K562 (cell line): ENCODE measurements around the gene NUDT22. TPM values are rescaled to one million over a fixed set of nuclear protein-coding genes. Genes with fewer than 3 reads are reported as not detected.

Experiments used
- BRF2 ChIP-seq: IDR thresholded peaks from 3 replicates; pipeline ENCODE4 v1.6.1; 2011; ENCODE audit warnings: borderline replicate concordance, mild to moderate bottlenecking; ENCODE audit not compliant: insufficient read length, insufficient read depth
- CCAR2 ChIP-seq: fragments of 200-400 bp; formaldehyde crosslinking; IDR thresholded peaks from 2 replicates; pipeline ENCODE4 v1.6.1; 2017; ENCODE audit warnings: mild to moderate bottlenecking, low read depth, low read length
- RBM39 ChIP-seq: fragments of 200-400 bp; formaldehyde crosslinking; optimal IDR thresholded peaks from 2 replicates; pipeline ENCODE3; 2018; ENCODE audit warnings: low read depth, low read length
- ZNF41 ChIP-seq: fragments of 250-450 bp; sonication (Bioruptor Pico); conservative IDR thresholded peaks from 2 replicates; pipeline ENCODE4 v1.4.0; 2020; ENCODE audit warnings: mild to moderate bottlenecking
- polyA plus RNA-seq, 8 experiments: library from polyadenylated mRNA; depleted of rRNA in 4 of 8; stranded (reverse) in 5 of 8; unstranded in 3 of 8; fragments of >200 nt; fragmentation: Nextera tagmentation in 2 of 8; fragmentation: Illumina TruSeq in 1 of 8; extraction: Ambion mirVana in 2 of 8; extraction: Trizol in 1 of 8; gene quantifications; 2 replicates each; pipeline versions ENCODE4 v1.2.1 to v1.2.3, GENCODE V29; 2011 to 2014; ENCODE audit warnings: inconsistent platforms in 1 of 8, missing spikeins in 1 of 8
- total RNA-seq, 7 experiments: library from RNA; depleted of rRNA in 6 of 7; stranded (reverse); fragments of >200 nt in 6 of 7; fragmentation: Illumina TruSeq in 2 of 7; extraction: Trizol in 2 of 7; gene quantifications; 2 replicates each; pipeline versions ENCODE4 v1.2.1 to v1.2.3, GENCODE V29; 2011 to 2021; ENCODE audit warnings: low replicate concordance in 1 of 7
- TF ChIP-seq, protein P1 (sequence below), 2 experiments: fragments of 150-350 bp in 1 of 2; IDR thresholded peaks; 2 replicates each; pipeline ENCODE4 v1.6.1; 2012 to 2016; ENCODE audit warnings: low read depth in 2 of 2, low read length in 2 of 2, mild to moderate bottlenecking in 1 of 2, moderate library complexity in 1 of 2
- TF ChIP-seq, protein P2 (sequence below): fragments of 250-450 bp; sonication (Bioruptor Pico); IDR thresholded peaks from 2 replicates; pipeline ENCODE4 v1.5.0; 2021
- TF ChIP-seq, protein P3 (sequence below): fragments of 250-450 bp; sonication (Bioruptor Pico); IDR thresholded peaks from 2 replicates; pipeline ENCODE4 v1.8.0; 2022; ENCODE audit warnings: inconsistent platforms, mild to moderate bottlenecking, moderate library complexity, borderline replicate concordance
- TF ChIP-seq, protein P4 (sequence below): fragments of 450-650 bp; IDR thresholded peaks from 2 replicates; pipeline ENCODE4 v1.6.1; 2016; ENCODE audit warnings: mild to moderate bottlenecking, moderate library complexity

The NUDT22 gene
- total and polyA plus RNA-seq, 9 of the 15 experiments (the other 6 are each of a cell fraction or from before 2014, with no cell fraction given), result 6.3 to 92.6 (median 37.4) TPM

- TF ChIP-seq, protein P1, sequence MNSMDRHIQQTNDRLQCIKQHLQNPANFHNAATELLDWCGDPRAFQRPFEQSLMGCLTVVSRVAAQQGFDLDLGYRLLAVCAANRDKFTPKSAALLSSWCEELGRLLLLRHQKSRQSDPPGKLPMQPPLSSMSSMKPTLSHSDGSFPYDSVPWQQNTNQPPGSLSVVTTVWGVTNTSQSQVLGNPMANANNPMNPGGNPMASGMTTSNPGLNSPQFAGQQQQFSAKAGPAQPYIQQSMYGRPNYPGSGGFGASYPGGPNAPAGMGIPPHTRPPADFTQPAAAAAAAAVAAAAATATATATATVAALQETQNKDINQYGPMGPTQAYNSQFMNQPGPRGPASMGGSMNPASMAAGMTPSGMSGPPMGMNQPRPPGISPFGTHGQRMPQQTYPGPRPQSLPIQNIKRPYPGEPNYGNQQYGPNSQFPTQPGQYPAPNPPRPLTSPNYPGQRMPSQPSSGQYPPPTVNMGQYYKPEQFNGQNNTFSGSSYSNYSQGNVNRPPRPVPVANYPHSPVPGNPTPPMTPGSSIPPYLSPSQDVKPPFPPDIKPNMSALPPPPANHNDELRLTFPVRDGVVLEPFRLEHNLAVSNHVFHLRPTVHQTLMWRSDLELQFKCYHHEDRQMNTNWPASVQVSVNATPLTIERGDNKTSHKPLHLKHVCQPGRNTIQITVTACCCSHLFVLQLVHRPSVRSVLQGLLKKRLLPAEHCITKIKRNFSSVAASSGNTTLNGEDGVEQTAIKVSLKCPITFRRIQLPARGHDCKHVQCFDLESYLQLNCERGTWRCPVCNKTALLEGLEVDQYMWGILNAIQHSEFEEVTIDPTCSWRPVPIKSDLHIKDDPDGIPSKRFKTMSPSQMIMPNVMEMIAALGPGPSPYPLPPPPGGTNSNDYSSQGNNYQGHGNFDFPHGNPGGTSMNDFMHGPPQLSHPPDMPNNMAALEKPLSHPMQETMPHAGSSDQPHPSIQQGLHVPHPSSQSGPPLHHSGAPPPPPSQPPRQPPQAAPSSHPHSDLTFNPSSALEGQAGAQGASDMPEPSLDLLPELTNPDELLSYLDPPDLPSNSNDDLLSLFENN (IDR thresholded peaks at IDR 0.05; ENCODE audit: low read depth in 2 of 2, low read length in 2 of 2), result peak in 1 of 2 experiments; percentile 57; a peak in 2 of 4 replicates
- TF ChIP-seq, protein P2, sequence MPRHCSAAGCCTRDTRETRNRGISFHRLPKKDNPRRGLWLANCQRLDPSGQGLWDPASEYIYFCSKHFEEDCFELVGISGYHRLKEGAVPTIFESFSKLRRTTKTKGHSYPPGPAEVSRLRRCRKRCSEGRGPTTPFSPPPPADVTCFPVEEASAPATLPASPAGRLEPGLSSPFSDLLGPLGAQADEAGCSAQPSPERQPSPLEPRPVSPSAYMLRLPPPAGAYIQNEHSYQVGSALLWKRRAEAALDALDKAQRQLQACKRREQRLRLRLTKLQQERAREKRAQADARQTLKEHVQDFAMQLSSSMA (CRISPR knock-in tag), result 0 out of 2 replicates have a peak, but pooled peaks have one; percentile 60
- no peak for TF ChIP-seq RBM39
- TF ChIP-seq, protein P3, sequence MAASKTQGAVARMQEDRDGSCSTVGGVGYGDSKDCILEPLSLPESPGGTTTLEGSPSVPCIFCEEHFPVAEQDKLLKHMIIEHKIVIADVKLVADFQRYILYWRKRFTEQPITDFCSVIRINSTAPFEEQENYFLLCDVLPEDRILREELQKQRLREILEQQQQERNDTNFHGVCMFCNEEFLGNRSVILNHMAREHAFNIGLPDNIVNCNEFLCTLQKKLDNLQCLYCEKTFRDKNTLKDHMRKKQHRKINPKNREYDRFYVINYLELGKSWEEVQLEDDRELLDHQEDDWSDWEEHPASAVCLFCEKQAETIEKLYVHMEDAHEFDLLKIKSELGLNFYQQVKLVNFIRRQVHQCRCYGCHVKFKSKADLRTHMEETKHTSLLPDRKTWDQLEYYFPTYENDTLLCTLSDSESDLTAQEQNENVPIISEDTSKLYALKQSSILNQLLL (CRISPR knock-in tag), result no peak
- no peak for TF ChIP-seq CCAR2
- TF ChIP-seq, protein P4, sequence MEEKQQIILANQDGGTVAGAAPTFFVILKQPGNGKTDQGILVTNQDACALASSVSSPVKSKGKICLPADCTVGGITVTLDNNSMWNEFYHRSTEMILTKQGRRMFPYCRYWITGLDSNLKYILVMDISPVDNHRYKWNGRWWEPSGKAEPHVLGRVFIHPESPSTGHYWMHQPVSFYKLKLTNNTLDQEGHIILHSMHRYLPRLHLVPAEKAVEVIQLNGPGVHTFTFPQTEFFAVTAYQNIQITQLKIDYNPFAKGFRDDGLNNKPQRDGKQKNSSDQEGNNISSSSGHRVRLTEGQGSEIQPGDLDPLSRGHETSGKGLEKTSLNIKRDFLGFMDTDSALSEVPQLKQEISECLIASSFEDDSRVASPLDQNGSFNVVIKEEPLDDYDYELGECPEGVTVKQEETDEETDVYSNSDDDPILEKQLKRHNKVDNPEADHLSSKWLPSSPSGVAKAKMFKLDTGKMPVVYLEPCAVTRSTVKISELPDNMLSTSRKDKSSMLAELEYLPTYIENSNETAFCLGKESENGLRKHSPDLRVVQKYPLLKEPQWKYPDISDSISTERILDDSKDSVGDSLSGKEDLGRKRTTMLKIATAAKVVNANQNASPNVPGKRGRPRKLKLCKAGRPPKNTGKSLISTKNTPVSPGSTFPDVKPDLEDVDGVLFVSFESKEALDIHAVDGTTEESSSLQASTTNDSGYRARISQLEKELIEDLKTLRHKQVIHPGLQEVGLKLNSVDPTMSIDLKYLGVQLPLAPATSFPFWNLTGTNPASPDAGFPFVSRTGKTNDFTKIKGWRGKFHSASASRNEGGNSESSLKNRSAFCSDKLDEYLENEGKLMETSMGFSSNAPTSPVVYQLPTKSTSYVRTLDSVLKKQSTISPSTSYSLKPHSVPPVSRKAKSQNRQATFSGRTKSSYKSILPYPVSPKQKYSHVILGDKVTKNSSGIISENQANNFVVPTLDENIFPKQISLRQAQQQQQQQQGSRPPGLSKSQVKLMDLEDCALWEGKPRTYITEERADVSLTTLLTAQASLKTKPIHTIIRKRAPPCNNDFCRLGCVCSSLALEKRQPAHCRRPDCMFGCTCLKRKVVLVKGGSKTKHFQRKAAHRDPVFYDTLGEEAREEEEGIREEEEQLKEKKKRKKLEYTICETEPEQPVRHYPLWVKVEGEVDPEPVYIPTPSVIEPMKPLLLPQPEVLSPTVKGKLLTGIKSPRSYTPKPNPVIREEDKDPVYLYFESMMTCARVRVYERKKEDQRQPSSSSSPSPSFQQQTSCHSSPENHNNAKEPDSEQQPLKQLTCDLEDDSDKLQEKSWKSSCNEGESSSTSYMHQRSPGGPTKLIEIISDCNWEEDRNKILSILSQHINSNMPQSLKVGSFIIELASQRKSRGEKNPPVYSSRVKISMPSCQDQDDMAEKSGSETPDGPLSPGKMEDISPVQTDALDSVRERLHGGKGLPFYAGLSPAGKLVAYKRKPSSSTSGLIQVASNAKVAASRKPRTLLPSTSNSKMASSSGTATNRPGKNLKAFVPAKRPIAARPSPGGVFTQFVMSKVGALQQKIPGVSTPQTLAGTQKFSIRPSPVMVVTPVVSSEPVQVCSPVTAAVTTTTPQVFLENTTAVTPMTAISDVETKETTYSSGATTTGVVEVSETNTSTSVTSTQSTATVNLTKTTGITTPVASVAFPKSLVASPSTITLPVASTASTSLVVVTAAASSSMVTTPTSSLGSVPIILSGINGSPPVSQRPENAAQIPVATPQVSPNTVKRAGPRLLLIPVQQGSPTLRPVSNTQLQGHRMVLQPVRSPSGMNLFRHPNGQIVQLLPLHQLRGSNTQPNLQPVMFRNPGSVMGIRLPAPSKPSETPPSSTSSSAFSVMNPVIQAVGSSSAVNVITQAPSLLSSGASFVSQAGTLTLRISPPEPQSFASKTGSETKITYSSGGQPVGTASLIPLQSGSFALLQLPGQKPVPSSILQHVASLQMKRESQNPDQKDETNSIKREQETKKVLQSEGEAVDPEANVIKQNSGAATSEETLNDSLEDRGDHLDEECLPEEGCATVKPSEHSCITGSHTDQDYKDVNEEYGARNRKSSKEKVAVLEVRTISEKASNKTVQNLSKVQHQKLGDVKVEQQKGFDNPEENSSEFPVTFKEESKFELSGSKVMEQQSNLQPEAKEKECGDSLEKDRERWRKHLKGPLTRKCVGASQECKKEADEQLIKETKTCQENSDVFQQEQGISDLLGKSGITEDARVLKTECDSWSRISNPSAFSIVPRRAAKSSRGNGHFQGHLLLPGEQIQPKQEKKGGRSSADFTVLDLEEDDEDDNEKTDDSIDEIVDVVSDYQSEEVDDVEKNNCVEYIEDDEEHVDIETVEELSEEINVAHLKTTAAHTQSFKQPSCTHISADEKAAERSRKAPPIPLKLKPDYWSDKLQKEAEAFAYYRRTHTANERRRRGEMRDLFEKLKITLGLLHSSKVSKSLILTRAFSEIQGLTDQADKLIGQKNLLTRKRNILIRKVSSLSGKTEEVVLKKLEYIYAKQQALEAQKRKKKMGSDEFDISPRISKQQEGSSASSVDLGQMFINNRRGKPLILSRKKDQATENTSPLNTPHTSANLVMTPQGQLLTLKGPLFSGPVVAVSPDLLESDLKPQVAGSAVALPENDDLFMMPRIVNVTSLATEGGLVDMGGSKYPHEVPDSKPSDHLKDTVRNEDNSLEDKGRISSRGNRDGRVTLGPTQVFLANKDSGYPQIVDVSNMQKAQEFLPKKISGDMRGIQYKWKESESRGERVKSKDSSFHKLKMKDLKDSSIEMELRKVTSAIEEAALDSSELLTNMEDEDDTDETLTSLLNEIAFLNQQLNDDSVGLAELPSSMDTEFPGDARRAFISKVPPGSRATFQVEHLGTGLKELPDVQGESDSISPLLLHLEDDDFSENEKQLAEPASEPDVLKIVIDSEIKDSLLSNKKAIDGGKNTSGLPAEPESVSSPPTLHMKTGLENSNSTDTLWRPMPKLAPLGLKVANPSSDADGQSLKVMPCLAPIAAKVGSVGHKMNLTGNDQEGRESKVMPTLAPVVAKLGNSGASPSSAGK, result peak; percentile 98
- TF ChIP-seq BRF2, result no peak
- peak; percentile 55; the same call in 1 of the 2 replicates for TF ChIP-seq ZNF41 (CRISPR knock-in tag)
Measured at GRCh38 chr11:64185175-64185692, 40.8 kb upstream of the NUDT22 start (continued).
